ENCODE results near the gene ULK2.
A peak's percentile ranks its signal among the peaks of the same experiment; 100 is the strongest.

DNA sequence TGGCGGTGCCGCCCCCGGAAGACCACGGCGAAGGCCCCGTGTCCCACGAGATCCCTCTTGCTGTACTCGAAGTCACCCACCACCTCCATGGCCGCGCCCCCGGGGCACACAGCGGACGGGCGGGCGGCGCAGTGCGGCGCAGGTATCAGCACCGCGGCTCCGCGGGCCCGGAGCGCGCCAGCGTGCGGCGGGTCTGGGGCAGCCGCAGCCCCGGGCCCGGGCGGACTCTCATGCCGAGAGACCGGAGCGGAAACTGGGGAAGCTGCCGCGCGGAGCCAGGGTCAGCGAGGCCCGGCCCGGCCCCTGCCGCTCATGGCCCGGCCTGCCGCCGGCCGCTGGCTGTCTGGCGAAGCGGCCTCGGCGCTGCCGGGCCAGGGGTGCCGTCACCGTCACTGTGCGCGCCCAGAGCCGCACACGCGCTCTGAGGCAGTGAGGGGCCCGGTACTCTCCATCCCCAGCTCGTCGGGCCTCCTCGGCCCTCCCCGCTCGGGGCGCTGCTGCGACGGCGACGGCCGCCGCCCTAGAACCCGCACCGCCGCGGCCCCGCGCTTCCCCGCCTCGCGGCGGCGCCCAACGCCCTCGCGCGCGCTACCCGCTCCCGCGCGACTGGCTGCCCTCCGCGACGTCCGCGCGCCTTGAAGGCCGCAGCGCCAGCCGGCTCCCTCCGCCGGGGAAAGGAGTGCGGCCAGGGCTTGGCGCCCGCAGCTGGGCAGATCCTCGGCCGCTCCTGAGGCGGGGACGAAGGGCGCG is at the start of gene ULK2:
- TF ChIP-seq POLR2A (IDR thresholded peaks at IDR 0.05; ENCODE audit: low read length) (peak; percentile 70), GATA1 (IDR thresholded peaks at IDR 0.05; ENCODE audit: low read depth, low read length) (no peak)

All from erythroblast (primary cell).